KMS-11 (cell line): ENCODE measurements around the gene BLNK.

ENCODE experiments used
- H2AFZ ChIP-seq: fragments of 200-600 bp; sonication (generic); 2 replicates; pipeline ENCODE4 v1.6.1; 2016; ENCODE audit warnings: antibody characterized with exemption, mixed run types, low read depth
- H3K27ac ChIP-seq: fragments of 200-600 bp; sonication (generic); 2 replicates; pipeline ENCODE4 v1.6.1; 2016; ENCODE audit warnings: mild to moderate bottlenecking, mixed run types
- H3K27me3 ChIP-seq: fragments of 200-600 bp; sonication (generic); 2 replicates; pipeline ENCODE4 v1.6.1; 2017; ENCODE audit warnings: mild to moderate bottlenecking, low read depth, mixed run types, moderate library complexity; ENCODE audit not compliant: insufficient read depth
- H3K36me3 ChIP-seq: fragments of 200-600 bp; sonication (generic); 2 replicates; pipeline ENCODE4 v1.6.1; 2017; ENCODE audit warnings: mild to moderate bottlenecking, mixed run types; ENCODE audit not compliant: insufficient read depth
- H3K4me1 ChIP-seq: fragments of 200-600 bp; sonication (generic); 2 replicates; pipeline ENCODE4 v1.6.1; 2016; ENCODE audit warnings: mild to moderate bottlenecking, low read depth, mixed run types; ENCODE audit not compliant: poor library complexity, severe bottlenecking
- H3K4me2 ChIP-seq: fragments of 200-600 bp; sonication (generic); 2 replicates; pipeline ENCODE4 v1.7.0; 2016; ENCODE audit warnings: mild to moderate bottlenecking, mixed run types
- H3K4me3 ChIP-seq: fragments of 200-600 bp; sonication (generic); IDR thresholded peaks from 2 replicates; pipeline ENCODE4 v1.6.1; 2017; ENCODE audit warnings: low read depth, low read length, mixed read lengths; ENCODE audit not compliant: insufficient read depth
- H3K79me2 ChIP-seq: fragments of 200-600 bp; sonication (generic); 2 replicates; pipeline ENCODE4 v1.6.1; 2016; ENCODE audit warnings: low read depth, mixed run types; ENCODE audit not compliant: insufficient read depth
- H3K9ac ChIP-seq: fragments of 200-600 bp; sonication (generic); 2 replicates; pipeline ENCODE4 v1.6.1; 2016; ENCODE audit warnings: mild to moderate bottlenecking, mixed run types
- H4K20me1 ChIP-seq: fragments of 200-600 bp; sonication (generic); 2 replicates; pipeline ENCODE4 v1.6.1; 2016; ENCODE audit warnings: mild to moderate bottlenecking, mixed run types; ENCODE audit not compliant: insufficient read depth
- TF ChIP-seq, protein P1 (sequence below): fragments of 200-600 bp; sonication (generic); conservative IDR thresholded peaks from 2 replicates; pipeline ENCODE4 v1.6.1; 2017; ENCODE audit warnings: low read depth, mild to moderate bottlenecking, antibody characterized with exemption, low read length, moderate library complexity, mixed read lengths

BLNK gene

DNA sequence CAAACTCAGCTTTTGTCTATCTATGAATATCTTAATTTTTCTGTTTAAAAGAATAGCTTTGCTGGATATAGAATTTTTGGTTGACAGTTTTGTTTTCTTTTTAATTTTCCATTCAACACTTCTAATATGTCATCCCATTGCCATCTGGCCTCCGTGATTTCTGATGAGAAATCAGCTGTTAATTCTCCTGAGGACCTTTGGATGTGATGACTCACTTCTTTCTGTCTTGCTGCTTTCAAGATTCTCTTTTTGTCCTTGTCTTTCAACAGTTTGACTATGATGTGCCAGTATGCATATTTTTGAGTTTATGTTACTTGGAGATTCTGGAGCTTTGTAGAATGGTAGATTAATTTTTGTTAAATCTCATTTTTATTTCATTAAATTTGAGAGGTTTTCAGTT lies 102.8 kb downstream of the BLNK start:
- no peaks in the 10 kb centered on the region for H4K20me1 ChIP-seq
- H3K79me2 ChIP-seq: no peaks in the 10 kb centered on the region
- H3K4me3 ChIP-seq: no peak overlapping the region
- H3K4me1 ChIP-seq: no peaks in the 10 kb centered on the region
- no peak overlapping the region for H3K9ac ChIP-seq
- H3K27ac ChIP-seq: no peak overlapping the region
- H3K4me2 ChIP-seq: no peak overlapping the region
- H3K27me3 ChIP-seq: no peaks in the 10 kb centered on the region
- TF ChIP-seq, protein P1, sequence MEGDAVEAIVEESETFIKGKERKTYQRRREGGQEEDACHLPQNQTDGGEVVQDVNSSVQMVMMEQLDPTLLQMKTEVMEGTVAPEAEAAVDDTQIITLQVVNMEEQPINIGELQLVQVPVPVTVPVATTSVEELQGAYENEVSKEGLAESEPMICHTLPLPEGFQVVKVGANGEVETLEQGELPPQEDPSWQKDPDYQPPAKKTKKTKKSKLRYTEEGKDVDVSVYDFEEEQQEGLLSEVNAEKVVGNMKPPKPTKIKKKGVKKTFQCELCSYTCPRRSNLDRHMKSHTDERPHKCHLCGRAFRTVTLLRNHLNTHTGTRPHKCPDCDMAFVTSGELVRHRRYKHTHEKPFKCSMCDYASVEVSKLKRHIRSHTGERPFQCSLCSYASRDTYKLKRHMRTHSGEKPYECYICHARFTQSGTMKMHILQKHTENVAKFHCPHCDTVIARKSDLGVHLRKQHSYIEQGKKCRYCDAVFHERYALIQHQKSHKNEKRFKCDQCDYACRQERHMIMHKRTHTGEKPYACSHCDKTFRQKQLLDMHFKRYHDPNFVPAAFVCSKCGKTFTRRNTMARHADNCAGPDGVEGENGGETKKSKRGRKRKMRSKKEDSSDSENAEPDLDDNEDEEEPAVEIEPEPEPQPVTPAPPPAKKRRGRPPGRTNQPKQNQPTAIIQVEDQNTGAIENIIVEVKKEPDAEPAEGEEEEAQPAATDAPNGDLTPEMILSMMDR: no peak
- H2AFZ ChIP-seq: no peak overlapping the region
- H3K36me3 ChIP-seq: no peaks in the 10 kb centered on the region

DNA sequence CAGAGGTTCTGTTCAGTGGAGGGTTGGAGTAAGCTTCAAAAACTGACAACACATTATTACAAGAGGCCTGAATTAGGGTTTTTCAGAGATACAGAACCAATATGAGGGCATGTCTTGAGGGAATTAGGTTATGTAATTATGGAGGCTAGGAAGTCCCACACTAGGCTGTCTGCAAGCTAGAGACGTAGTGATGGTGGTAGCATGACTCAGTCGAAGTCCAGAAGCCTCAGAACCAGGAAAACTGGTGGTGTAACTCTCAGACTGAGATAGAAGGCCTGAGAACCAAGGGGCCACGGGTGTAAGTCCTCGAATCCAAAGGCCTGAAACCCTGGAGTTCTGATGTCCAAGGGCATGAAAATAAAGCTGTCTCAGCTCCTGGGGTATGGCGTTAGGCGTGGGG lies 105.6 kb downstream of the BLNK start:
- H4K20me1 ChIP-seq: no peaks in the 10 kb centered on the region
- H3K27me3 ChIP-seq: no peaks in the 10 kb centered on the region
- TF ChIP-seq, protein P1: no peak
- H2AFZ ChIP-seq: no peak overlapping the region
- no peaks in the 10 kb centered on the region for H3K79me2 ChIP-seq
- no peak overlapping the region for H3K4me2 ChIP-seq
- H3K36me3 ChIP-seq: no peaks in the 10 kb centered on the region
- H3K4me1 ChIP-seq: no peaks in the 10 kb centered on the region
- no peak overlapping the region for H3K27ac ChIP-seq
- no peak overlapping the region for H3K4me3 ChIP-seq
- H3K9ac ChIP-seq: no peak overlapping the region

DNA sequence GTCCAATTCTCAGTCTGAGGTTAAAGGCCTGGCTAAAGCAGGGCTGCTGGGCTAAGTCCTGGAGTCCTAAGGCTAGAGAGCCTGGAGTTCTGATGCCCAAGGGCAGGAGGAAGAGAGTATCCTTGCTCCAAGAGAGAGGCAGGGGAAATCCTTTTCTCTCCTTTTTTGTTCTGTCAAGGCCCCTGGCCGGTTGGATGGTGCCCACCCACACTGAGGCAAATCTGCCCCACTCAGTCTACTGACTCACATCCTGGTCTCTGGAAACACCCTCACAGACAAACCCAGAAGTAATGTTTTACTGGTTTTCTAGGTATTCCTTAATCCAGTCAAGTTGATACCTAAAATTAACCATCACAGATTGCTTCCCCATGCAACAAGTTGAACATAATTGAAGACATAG lies 118.3 kb downstream of the BLNK start:
- Histone ChIP-seq H3K36me3 (no peaks in the 10 kb centered on the region), H3K79me2 (no peaks in the 10 kb centered on the region), H4K20me1 (no peaks in the 10 kb centered on the region)

DNA sequence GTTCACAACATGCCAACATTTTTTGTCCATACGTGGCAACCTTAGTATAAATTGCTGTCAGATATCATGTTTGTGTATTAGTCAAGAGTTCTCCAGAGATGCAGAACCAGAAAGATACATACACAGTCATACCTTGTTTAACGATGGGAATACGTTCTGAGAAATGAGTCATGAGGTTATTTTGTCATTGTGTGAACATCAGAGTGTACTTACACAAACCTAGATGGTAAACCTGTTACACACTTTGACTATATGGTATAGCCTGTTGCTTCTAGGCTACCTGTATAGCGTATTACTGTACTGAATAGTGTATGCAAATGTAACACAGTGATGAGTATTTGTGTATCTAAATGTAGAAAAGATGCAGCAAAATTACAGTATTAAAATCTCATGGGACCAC lies 118.9 kb downstream of the BLNK start:
- H3K9ac ChIP-seq: no peak overlapping the region
- H3K27me3 ChIP-seq: no peaks in the 10 kb centered on the region
- no peak overlapping the region for H3K27ac ChIP-seq
- TF ChIP-seq, protein P1: no peak
- no peak overlapping the region for H3K4me3 ChIP-seq
- no peaks in the 10 kb centered on the region for H4K20me1 ChIP-seq
- H3K79me2 ChIP-seq: no peaks in the 10 kb centered on the region
- no peaks in the 10 kb centered on the region for H3K36me3 ChIP-seq
- no peaks in the 10 kb centered on the region for H3K4me1 ChIP-seq
- no peak overlapping the region for H2AFZ ChIP-seq
- no peak overlapping the region for H3K4me2 ChIP-seq

More for the DNA sequence above, 118.3 kb downstream of the BLNK start:
- H3K27me3 ChIP-seq: no peaks in the 10 kb centered on the region
- no peaks in the 10 kb centered on the region for H3K4me1 ChIP-seq
- TF ChIP-seq, protein P1: no peak
- H3K27ac ChIP-seq: no peak overlapping the region
- no peak overlapping the region for H3K4me3 ChIP-seq
- H3K9ac ChIP-seq: no peak overlapping the region
- no peak overlapping the region for H3K4me2 ChIP-seq
- H2AFZ ChIP-seq: no peak overlapping the region
